Natural killer cell (primary cell): ENCODE data around the gene HTD2. TPM values are rescaled to one million over a fixed set of nuclear protein-coding genes. Genes with fewer than 3 reads are reported as not detected.
"Not testable (repeated sequence)": the region's sequence is repeated elsewhere in the genome, so short reads cannot be mapped to it uniquely, and the experiment has no call there.

Experiments
- ATAC-seq, 3 donors: fragments of 150-1000 bp in 2 of 3; fragments of 200-7000 bp in 1 of 3; cut with Tn5 transposase; 1 replicate in 1 of 3; 2 replicates in 2 of 3; pipeline ENCODE4 v1.10.0; 2021; ENCODE audit warnings: mild to moderate bottlenecking in 2 of 3, moderate library complexity in 2 of 3
- DNase-seq, 2 donors: peaks; one replicate each; pipeline versions ENCODE4 v3.0.0 to v3.0.0-alpha.2; 2013 to 2021; ENCODE audit warnings: mixed read lengths in 1 of 2
- H3K27ac ChIP-seq: one replicate; pipeline ENCODE4 v1.5.1; 2013; ENCODE audit warnings: mild to moderate bottlenecking, low read length
- H3K27me3 ChIP-seq: one replicate; pipeline ENCODE4 v1.6.1; 2013; ENCODE audit warnings: low read length; ENCODE audit not compliant: control insufficient read depth, insufficient read depth
- H3K36me3 ChIP-seq: one replicate; pipeline ENCODE4 v1.6.1; 2013; ENCODE audit warnings: low read length; ENCODE audit not compliant: control insufficient read depth, insufficient read depth
- H3K4me1 ChIP-seq: one replicate; pipeline ENCODE4 v1.6.1; 2013; ENCODE audit warnings: low read length; ENCODE audit not compliant: control insufficient read depth, insufficient read depth
- H3K4me3 ChIP-seq: one replicate; pipeline ENCODE4 v1.5.1; 2013; ENCODE audit warnings: low read length
- H3K9me3 ChIP-seq: one replicate; pipeline ENCODE4 v1.6.1; 2013; ENCODE audit warnings: low read length; ENCODE audit not compliant: control insufficient read depth, insufficient read depth
- H3K27ac Mint-ChIP-seq, 2 donors: one replicate each; pipeline ENCODE4 v1.8.0; 2022; ENCODE audit warnings: mild to moderate bottlenecking in 2 of 2, mixed read lengths in 2 of 2, moderate library complexity in 1 of 2
- H3K27me3 Mint-ChIP-seq, 2 donors: one replicate each; pipeline ENCODE4 v1.8.0; 2022; ENCODE audit warnings: low read depth in 2 of 2, mixed read lengths in 2 of 2
- H3K36me3 Mint-ChIP-seq: one replicate; pipeline ENCODE4 v1.8.0; 2022; ENCODE audit warnings: mixed read lengths
- H3K4me1 Mint-ChIP-seq, 2 donors: one replicate each; pipeline ENCODE4 v1.8.0; 2022; ENCODE audit warnings: mixed read lengths in 2 of 2
- H3K4me3 Mint-ChIP-seq: one replicate; pipeline ENCODE4 v1.8.0; 2022; ENCODE audit warnings: mild to moderate bottlenecking, moderate library complexity, mixed read lengths
- H3K9me3 Mint-ChIP-seq, 2 donors: one replicate each; pipeline ENCODE4 v1.8.0; 2022; ENCODE audit warnings: mixed read lengths in 2 of 2
- WGBS: methylation state at CpG from one replicate; pipeline ENCODE4 v1.1.7; 2013; ENCODE audit warnings: missing lambda C conversion rate; ENCODE audit not compliant: insufficient coverage; 5-methylcytosine and 5-hydroxymethylcytosine counted together
- intact Hi-C: fragments of 100-400 bp; cut with micrococcal nuclease; formaldehyde crosslinking; loops from one replicate; pipeline ENCODE4 v1.14.2; 2022
- total RNA-seq, 4 donors: library from RNA; stranded (reverse); fragments of 120-200 nt in 1 of 4; gene quantifications; one replicate each; pipeline versions ENCODE4 v1.2.3 to v1.2.4, GENCODE V29; 2013 to 2022
- TF ChIP-seq, protein P1 (sequence below): fragments of 200-600 bp; IDR thresholded peaks from one replicate; pipeline ENCODE4 v1.8.0; 2022; ENCODE audit warnings: antibody characterized with exemption

HTD2 gene
- total RNA-seq, 3 donors from 2014 or later (not counting 1 experiment from before 2014, with no cell fraction given), result 3.3 to 5.5 (median 3.7) TPM

DNA sequence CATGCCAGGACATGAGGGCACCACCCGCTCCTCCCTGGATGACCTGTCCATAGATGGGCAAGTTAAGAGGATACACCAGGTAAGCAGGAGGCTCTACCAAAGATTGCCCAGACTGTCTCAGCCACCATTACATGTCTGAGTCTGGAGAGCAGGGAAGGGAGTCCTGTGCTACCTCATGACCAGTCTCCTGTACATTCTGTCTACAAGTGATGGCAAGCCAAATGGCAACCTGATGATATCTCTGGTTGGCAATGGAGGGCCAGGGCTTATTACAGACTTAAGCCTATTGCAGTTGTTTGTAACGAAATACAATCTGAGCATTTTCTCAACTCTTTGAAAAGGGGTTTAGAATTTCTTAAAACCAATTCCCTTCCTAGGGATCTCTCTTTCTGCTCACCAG is 37.0 kb upstream of the HTD2 start:
- Mint-ChIP-seq H3K27ac (no peak overlapping the region), H3K9me3 (no peaks in the 10 kb centered on the region), H3K36me3 (no peaks in the 10 kb centered on the region), H3K4me3 (no peak overlapping the region), H3K27me3 (no peaks in the 10 kb centered on the region), H3K4me1 (no peaks in the 10 kb centered on the region)
- TF ChIP-seq, protein P1, sequence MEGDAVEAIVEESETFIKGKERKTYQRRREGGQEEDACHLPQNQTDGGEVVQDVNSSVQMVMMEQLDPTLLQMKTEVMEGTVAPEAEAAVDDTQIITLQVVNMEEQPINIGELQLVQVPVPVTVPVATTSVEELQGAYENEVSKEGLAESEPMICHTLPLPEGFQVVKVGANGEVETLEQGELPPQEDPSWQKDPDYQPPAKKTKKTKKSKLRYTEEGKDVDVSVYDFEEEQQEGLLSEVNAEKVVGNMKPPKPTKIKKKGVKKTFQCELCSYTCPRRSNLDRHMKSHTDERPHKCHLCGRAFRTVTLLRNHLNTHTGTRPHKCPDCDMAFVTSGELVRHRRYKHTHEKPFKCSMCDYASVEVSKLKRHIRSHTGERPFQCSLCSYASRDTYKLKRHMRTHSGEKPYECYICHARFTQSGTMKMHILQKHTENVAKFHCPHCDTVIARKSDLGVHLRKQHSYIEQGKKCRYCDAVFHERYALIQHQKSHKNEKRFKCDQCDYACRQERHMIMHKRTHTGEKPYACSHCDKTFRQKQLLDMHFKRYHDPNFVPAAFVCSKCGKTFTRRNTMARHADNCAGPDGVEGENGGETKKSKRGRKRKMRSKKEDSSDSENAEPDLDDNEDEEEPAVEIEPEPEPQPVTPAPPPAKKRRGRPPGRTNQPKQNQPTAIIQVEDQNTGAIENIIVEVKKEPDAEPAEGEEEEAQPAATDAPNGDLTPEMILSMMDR, result no peak
- DNase-seq (no peak), ATAC-seq (no peak)
- Histone ChIP-seq H3K36me3 (peaks cover 9% of the 10 kb centered on the region), H3K27ac (no peak overlapping the region), H3K4me3 (no peak overlapping the region), H3K4me1 (no peaks in the 10 kb centered on the region), H3K9me3 (no peaks in the 10 kb centered on the region), H3K27me3 (no peaks in the 10 kb centered on the region)
- intact Hi-C loops, result no loop called here
- WGBS, result 97% methylated on average over 2 of the region's 2 CpGs

DNA sequence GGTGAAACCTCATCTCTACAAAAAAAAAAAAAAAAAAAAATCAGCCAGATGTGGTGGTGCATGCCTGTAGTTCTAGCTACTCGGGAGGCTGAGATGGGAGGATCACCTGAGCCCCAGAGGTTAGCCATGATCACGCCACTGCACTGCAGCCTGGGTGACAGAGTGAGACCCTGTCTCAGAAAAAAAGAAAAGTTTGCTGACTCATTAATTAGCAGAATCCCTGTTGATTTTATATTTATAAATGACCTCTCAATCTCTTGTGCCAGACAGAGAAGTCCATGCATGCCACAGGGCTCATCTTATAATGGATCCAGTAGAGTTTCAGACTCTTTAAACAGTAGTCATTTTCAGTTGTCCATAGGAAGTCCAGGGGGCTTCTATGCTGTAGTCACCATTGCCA is 35.8 kb upstream of the HTD2 start:
- intact Hi-C loops, result no loop called here
- H3K27ac Mint-ChIP-seq, result no peak overlapping the region
- peaks cover 9% of the 10 kb centered on the region for H3K36me3 ChIP-seq
- peaks cover 7% of the 10 kb centered on the region for H3K36me3 Mint-ChIP-seq
- no peaks in the 10 kb centered on the region for H3K27me3 ChIP-seq
- no peaks in the 10 kb centered on the region for H3K4me1 ChIP-seq
- DNase-seq, result no peak
- TF ChIP-seq, protein P1, result no peak
- H3K4me3 Mint-ChIP-seq, result no peak overlapping the region
- no peak for ATAC-seq
- no peaks in the 10 kb centered on the region for H3K27me3 Mint-ChIP-seq
- no peak overlapping the region for H3K4me3 ChIP-seq
- 100% methylated on average over 2 of the region's 2 CpGs for WGBS
- no peak overlapping the region for H3K27ac ChIP-seq
- H3K9me3 Mint-ChIP-seq, result no peaks in the 10 kb centered on the region
- H3K9me3 ChIP-seq, result no peaks in the 10 kb centered on the region
- H3K4me1 Mint-ChIP-seq, result no peaks in the 10 kb centered on the region

DNA sequence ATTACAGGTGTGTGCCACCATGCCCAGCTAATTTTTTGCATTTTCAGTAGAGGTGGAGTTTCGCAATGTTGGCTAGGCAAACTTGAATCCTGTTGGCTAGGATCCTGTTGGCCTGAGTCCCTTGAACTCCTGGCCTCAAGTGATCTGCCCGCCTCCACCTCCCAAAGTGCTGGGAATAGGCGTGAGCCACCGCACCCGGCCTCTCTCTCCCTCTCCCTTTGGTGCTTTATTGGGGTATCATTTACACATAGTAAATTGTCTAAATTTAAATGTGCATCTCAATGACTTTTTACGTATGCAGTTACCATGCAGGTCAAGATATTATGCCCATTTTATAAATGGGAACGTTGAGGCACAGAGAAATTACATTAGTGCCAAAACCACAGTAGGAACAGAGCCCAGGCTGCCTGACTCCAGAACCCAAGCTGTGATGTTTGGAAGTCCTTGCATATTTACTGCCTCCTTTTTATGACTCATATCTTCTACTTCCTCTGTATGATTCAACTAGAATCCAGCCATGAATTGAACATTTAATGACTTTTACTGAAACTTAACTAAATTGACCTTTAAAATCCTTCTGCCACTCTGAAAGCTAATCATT is 34.3 kb upstream of the HTD2 start:
- Mint-ChIP-seq H3K27me3 (no peaks in the 10 kb centered on the region), H3K9me3 (no peaks in the 10 kb centered on the region), H3K27ac (no peak overlapping the region), H3K4me3 (no peak overlapping the region), H3K36me3 (peaks cover 7% of the 10 kb centered on the region), H3K4me1 (no peaks in the 10 kb centered on the region)
- WGBS, result 93% methylated on average over 4 of the region's 7 CpGs
- ATAC-seq (no peak), DNase-seq (no peak)
- TF ChIP-seq, protein P1, result no peak
- Histone ChIP-seq H3K9me3 (no peaks in the 10 kb centered on the region), H3K36me3 (peaks cover 9% of the 10 kb centered on the region), H3K27ac (no peak overlapping the region), H3K4me1 (no peaks in the 10 kb centered on the region), H3K4me3 (no peak overlapping the region), H3K27me3 (no peaks in the 10 kb centered on the region)
- intact Hi-C loops, result no loop called here

DNA sequence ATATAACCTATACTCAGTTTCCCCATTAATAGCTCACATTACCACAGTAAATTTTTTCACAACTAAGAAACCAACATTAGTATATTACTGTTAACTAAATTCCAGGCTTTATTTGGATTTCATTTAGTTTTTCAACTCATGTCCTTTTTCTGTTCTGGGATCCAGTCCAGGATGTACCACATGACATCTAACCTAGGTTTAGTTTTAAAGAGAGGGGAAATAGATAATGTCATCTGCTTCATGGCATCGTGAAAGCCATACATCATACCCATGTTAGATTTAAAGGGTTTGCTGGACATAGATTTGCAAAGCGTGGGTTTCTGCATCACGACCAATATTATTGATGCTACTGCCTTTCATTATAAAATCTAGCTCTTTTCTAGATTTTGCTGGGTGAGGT is 33.4 kb upstream of the HTD2 start:
- Mint-ChIP-seq H3K9me3 (no peaks in the 10 kb centered on the region), H3K4me1 (no peaks in the 10 kb centered on the region), H3K27me3 (no peaks in the 10 kb centered on the region), H3K4me3 (no peak overlapping the region), H3K36me3 (peaks cover 7% of the 10 kb centered on the region), H3K27ac (no peak overlapping the region)
- no peak overlapping the region for H3K27ac ChIP-seq
- H3K27me3 ChIP-seq, result no peaks in the 10 kb centered on the region
- intact Hi-C loops, result no loop called here
- no peak for DNase-seq
- TF ChIP-seq, protein P1, result no peak
- no peaks in the 10 kb centered on the region for H3K4me1 ChIP-seq
- WGBS, result 100% methylated on average over 1 of the region's 3 CpGs
- H3K4me3 ChIP-seq, result no peak overlapping the region
- ATAC-seq, result no peak
- H3K36me3 ChIP-seq, result peaks cover 9% of the 10 kb centered on the region
- H3K9me3 ChIP-seq, result no peaks in the 10 kb centered on the region

DNA sequence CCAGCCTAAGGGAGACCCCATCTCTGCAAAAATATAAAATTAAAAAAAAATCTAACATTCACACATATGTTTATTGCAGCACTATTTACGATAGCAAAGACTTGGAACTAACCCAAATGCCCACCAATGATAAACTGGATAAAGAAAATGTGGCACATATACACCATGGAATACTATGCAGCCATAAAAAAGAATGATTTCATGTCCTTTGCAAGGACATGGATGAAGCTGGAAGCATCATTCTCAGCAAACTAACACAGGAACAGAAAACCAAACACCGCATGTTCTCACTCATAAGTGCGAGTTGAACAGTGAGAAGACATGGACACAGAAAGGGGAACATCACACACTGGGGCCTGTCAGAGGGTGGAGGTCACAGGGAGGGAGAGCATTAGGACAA is 33.0 kb upstream of the HTD2 start:
- H3K36me3 Mint-ChIP-seq, H3K27me3 Mint-ChIP-seq, H3K9me3 Mint-ChIP-seq, H3K27ac ChIP-seq, H3K27ac Mint-ChIP-seq, ATAC-seq, H3K27me3 ChIP-seq, H3K4me1 ChIP-seq, DNase-seq, H3K4me1 Mint-ChIP-seq, H3K4me3 Mint-ChIP-seq, H3K9me3 ChIP-seq, H3K36me3 ChIP-seq, intact Hi-C loops, H3K4me3 ChIP-seq: not testable (repeated sequence)
- 100% methylated on average over 3 of the region's 3 CpGs for WGBS
